NCI-H510A treated with DMSO at 0.1 percent for 48 hours (cell line): Measurements from ENCODE around the gene SH2D6.

Source experiments
- DNase-seq: peaks from one replicate; lab custom pipeline; 2025; lab: John Stamatoyannopoulos, UW

Gene SH2D6

DNA sequence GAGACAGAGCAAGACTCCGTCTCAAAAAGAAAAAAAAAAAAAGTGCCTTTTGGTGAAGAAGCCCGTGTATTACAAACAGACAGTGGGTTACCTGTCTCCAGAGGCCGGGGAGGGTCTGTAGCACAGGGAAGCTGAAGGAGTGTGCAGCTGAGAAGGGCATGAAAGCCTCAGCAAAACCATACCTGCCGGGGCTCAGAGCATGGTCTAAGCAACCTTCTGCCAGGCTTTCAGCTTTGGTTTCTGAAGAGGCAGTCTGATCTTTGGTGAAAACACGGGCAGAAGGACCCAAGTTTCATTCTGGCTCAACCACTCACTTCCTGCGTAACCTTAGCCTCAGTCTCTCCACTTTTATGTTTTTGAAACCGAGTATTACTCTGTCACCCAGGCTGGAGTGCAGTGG is 21.5 kb downstream of the SH2D6 start:
- DNase-seq = no peak

DNA sequence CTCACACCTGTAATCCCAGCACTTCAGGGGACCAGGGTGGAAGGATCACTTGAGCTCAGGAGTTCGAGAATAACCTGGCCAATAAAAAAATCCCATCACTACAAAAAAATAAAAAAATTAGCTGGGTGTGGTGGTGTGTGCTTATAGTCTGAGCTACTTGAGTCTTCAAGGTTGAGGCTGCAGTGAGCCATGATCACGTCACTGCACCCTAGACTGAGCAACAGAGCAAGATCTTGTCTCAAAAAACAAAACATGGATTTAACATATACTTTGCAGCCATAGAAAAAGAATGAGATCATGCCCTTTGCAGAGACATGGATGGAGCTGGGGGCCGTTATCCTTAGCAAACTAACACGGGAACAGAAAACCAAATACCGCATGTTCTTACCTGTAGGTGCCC is 22.2 kb downstream of the SH2D6 start:
- no peak for DNase-seq

DNA sequence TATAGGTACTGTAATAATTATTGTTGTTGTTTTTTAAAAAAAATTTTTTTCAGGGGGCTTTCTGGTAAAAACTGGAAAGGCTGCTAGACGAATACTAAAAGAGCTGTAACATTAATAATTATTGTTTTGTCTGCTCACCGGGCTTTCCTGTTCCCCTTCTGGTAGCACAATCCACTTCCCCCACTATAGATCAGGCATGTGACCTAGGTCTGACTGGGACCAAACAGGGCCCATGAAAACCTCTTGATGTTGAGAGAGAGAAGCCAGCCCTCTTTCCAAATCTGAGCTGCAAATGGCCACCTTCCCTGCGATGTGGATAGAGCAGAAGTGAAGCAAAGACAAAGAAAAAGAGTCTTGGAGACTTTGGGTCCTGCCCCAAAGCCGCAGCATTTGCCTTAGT is 23.4 kb downstream of the SH2D6 start:
- DNase-seq = no peak

DNA sequence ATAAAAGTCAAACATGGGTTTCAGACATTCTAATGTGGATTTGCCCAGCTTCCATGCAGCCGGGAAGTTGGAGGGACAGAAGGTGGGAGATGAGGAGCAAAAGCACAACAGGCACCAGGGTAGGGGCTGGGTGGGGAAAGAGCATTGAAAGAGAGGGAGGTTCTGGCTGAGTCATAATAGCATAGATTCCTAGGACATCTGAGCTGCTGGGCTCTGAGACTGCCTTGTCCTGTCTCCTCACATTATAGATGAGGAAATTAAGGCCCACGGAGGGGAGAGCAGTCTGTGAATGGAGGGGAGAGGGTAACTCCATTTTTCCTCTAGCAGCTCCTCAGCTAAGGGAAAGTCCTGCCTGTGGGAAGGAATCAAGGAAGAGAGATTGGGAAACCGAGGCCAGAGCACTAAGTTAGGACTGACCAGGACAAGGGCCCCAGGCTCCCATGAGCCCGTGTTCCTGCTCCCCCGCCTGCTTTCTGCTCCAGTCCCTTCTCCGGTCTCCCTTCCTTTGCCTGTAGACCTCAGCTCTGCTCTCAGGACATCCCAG is 26.2 kb downstream of the SH2D6 start:
- DNase-seq = no peak

DNA sequence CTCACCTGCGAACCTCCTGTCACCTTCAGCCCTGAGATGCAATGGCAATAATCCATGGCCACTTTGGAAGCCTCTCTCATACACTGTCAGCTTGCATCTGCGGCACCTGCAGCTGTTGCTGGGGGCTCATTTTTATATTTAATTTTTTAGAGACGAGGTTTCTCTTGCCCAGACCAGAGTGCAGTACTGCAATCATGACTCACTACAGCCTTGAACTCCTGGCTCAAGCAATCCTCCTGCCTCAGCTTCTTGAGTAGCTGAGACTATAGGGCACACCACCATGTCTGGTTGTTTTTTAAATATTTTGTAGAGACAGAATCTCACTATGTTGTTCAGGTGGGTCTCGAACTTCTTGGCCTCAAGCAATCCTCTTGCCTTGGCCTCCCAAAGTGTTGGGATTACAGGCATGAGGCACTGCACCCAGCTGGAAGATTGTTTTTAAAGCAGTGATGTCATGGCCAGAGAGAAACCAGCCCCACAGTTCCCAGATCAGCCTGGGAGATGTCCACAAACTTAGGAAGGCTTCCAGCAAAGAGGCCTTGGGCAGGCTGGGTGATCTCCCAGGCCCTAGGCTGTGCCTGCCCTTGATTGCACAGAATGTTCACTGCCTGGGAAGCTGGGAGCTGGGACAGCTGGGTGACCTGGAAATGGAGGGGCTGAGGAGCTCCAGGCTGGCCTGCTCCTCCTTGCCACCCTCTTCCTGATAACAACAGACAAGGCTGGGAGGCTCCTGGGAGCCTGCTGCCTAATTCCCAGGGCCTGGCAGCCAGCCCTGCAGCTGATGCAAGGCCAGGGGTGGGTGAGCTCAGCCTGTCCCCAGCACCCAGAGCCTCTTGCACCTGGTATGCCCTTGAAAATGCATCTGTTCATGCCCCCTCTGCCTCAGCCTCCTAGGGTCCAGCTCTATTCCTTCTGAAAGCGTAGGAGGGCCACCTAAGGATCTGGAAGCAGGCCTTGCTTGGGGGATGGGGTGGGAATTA is 27.1 kb downstream of the SH2D6 start:
- DNase-seq = no peak

DNA sequence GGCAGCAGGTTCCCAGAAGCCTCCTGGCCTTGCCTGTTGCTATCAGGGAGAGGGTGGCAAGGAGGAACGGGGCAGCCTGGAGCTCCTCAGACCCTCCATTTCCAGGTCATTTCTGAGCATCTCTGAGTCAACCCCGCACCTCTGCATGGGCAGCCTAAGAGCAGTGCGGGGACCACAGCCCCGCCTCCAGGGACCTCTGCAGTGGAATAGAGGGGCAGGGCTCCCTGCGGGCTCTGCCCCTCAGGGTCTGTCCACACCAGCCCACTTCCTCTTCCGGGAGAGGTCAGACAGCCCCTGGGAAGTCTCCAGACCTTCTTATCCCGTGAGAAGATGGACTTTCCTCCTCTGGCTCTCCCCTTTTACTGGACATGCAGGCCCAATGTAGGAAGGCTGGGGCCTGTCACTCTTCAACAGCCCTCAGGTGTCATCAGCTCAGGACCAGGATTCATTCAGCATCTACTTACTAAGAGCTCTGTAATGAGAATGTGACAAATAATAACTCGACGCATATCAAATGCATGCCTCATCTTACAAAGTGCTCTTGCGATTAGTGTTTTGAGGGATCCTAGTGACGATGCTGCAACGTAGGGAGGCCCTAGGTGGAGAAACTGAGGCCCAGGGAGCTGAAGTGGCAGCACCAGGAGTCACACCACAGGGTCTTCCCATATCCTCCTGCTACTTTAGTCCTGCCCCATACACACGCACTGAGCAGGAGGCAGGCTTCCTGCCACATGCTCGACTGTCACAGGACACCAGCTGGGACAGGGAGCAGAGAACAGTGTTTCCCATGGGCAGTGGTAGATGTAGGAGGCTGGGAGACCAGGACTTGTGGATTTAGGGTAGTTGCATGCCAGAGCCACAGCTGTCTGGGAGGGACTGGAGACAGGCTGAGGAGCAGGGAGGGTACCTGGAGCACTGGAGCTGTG is 28.0 kb downstream of the SH2D6 start:
- DNase-seq = no peak

DNA sequence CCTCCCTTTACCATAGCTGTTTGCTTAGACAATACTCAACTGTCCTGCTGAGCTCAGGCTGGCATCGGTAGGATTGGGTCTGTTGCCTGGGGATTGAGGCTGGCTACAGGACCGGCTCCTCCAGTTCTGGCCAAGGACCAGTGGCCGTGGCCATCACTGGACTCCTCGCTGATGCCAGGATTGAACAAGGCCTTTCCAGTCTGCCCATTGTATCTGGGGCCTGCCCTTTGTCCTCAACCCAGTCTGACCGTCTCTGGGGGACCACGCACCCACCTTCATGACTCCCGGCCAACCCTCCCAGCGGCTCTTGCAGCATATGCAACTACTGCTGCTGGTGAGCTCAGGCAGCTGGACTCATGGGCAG is 28.7 kb downstream of the SH2D6 start:
- DNase-seq = no peak

DNA sequence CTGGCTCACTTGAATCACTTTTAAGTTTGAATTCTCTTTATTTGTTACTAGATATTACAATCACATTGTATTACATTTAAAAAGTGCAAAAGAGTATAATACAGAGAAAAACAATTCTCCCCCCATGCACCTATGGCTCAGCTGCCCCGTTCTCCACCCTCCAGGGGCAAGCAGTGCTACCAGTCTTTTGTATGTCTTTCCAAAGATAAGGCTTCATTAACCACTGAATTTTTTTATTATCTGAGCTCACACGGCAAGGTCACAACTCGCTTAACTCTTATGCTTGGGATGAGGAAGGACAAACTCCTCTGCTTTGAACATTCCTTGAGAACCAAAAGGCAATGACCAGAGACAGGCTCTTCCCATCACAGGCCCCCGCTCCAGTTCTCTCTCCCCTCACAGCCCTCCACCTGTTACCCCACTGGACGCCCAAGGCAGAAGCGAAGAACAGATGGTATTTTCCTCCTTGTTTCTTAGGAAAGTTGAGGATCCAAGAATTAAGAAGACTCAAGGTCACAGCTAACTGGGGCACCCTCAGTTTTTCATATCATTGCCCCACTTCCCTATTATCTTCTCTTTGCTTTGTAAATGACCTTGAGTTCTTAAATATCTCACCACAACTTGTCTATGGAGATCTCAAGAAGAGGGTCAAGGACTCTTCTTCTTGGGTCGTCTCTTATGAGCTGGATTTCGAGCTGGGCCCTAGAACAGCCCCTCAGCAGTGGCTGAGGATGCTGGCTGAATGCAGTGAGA is 30.1 kb downstream of the SH2D6 start:
- DNase-seq = no peak

DNA sequence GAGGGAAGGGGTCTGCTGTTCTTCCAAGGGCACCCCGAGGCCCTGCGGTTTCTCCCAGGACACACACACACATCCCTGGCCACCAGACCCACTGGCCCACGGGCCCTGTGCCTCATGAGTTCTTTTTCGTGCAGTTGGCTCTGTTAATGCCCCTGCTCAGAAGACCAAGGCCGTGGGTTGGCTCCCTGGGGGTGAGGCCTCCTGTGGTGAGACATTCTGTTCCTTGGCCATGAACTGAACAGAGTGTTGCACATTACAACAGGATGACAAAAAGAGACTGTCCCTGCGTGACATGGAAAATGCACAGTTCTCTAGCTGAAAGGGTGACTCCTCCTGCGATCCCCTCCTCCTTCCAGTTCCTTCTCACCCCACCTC is 30.7 kb downstream of the SH2D6 start:
- DNase-seq = no peak

DNA sequence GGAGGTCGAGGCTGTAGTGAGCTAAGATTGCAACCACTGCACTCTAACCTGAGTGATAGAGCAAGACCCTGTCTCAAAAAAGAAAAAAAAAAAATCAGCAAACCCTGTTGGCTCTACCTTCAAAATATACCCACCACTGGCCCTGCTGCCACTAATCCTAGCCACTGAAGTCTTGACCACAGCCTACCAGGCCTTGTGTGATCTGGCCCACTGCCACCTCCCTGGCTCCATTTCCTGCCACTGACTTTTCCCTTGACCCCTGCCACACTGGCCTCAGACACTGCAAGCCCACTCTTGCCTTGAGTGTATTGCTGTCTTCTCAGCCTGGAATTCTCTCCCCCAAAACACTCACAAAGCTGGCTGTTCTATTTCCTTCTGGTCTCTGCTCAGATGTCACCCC is 33.7 kb downstream of the SH2D6 start:
- DNase-seq = no peak

DNA sequence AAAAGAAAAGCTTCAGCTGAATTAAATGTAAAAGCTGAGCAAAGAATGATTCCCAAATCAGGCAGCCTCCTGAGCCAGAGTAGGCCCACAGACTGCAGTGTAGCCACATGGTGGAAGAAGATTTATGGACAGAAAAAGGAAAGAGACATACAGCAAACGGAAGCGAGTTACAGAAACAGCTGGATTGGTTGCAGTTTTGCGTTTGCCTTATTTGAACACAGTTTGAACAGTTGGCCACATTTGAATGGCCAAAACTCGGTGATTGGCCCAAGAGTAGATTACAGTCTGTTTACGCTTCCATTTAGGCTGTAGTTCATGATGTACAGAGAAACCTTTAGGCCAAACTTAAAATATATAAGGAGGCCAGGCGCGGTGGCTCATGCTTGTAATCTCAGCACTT is 35.1 kb downstream of the SH2D6 start:
- DNase-seq = no peak

DNA sequence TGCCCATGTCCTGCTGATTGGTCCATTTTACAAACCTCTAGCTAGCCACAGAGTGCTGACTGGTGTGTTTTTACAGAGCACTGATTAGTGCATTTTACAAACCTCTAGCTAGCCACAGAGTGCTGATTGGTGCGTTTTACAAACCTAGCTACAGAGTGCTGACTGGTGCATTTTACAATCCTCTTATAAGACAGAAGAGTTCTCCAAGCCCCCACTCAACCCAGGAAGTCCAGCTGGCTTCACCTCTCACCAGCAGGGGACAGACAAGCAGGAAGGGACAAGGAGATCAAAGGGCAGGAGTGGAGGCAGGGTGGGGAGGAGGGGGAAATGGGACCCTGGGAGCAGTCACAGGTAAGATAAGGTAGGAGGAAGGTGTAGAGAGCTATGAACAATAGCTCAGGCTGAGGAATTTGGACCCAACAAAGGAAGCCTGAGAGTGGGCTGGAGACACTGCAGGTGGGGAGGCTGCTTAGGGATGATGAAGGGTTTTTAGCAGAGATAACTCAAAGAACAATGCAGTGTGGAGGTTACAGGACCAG is 37.1 kb downstream of the SH2D6 start:
- DNase-seq = no peak

DNA sequence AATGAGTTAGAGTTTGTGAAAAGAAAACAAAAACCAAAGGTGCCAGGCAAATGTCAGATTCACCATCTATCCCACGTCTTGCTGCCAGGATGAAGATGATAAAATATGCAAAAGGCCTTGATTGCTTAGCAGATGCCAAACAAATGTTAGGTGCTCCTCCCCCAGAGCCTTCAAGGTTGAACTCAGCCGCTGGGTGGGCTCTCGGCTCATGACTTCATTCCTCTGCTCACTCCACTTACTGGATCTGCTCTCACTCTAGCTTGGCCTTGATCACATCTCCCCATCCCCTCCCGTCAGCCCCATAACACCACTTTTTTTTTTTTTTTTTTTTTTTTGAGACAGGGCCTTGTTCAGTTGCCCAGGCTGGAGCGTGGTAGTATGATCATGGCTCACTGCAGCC is 38.5 kb downstream of the SH2D6 start:
- no peak for DNase-seq

DNA sequence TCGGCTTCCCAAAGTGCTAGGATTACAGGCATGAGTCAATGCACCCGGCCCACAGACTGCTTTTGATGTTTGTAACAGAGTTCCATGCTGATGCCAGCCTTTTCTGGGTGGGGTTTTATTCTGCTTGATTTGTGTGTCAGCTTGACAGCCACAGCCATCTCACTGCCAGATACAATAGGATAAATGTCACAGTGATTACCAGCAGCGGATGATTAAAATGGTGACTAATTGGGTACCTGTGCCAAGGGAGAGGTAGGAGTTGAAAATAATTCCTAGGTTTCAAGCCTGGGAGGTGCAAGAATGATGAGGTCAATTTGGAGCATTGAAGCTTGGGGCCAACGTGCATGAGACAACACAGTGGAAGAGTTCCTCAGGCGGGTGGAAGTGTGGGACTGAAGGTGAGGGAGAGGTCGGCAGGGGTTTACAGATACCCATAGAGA is 39.4 kb downstream of the SH2D6 start:
- no peak for DNase-seq

DNA sequence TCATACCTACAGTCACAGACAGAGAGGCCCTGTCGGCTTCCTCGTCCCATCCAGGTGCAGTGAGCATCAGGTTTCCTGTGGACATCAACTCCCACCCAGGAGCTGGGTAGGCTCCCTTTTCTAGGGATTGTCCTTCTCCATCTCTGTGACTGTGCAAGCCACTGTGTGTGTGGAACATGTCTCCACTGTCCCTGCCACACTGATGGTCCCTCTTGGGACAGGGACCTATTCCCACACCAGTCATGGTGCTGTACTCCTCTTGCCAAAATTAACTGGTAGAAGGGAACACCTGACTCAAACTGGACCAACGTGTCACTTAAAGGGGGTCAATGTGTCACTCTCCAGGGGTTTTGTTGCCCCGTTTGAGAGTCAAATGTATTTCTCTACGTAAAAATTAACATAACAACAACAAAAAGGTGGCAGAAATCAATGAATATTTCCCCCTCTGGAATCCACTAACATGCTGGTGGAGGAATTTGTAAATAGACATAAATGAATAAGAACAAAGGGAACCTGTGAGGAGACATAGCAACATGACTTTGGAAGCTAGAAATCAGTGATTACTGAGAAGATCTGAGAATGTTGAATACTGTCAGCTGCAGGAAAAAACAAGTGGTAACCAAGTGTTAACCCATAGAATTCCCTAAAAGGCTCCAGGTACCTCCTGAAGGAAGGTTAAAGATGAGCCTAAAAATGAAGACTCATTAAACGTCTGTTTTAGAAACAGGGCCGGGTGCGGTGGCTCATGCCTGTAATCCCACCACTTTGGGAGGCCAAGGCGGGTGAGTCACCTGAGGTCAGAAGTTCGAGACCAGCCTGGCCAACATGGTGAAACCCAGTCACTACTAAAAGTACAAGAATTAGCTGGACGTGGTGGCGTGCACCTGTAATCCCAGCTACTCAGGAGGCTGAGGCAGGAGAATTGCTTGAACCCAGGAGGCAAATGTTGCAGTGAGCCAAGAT is 40.4 kb downstream of the SH2D6 start:
- DNase-seq = no peak

DNA sequence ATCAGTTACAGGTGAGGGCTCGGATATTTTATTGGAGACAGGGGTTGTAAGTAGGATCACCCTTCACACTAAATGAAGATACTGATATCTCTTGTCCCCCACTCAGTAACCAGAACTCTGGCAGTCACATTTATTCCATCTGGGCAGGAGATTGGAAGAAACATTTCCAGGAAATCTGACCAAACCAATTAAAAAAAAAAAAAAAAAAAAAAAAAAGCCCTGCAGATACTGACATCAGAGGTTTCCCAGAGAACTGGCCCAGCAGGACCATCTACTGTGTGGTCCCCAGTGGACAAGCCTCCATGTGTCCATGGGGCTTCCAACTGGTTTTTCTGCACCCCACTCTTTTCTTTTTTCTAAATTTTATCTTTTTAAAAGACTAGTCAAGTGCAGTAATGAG is 41.3 kb downstream of the SH2D6 start:
- no peak for DNase-seq

DNA sequence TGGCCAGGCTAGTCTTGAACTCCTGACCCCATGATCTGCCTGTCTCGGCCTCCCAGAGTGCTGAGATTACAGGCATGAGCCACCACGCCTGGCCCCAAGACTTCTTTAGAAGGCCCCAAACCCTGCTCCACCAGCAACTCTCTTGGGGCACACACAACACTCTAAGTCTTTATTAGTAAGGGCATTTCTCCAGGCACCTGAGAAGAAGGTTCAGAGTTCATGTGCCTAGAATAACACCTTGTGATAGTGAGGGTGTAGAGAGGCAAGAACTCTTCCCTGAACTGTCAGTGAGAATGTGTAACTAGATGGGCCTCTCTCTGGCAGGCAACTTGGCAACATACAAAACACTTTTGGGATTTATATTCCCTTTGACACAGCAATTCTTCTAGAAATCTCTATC is 43.8 kb downstream of the SH2D6 start:
- no peak for DNase-seq

DNA sequence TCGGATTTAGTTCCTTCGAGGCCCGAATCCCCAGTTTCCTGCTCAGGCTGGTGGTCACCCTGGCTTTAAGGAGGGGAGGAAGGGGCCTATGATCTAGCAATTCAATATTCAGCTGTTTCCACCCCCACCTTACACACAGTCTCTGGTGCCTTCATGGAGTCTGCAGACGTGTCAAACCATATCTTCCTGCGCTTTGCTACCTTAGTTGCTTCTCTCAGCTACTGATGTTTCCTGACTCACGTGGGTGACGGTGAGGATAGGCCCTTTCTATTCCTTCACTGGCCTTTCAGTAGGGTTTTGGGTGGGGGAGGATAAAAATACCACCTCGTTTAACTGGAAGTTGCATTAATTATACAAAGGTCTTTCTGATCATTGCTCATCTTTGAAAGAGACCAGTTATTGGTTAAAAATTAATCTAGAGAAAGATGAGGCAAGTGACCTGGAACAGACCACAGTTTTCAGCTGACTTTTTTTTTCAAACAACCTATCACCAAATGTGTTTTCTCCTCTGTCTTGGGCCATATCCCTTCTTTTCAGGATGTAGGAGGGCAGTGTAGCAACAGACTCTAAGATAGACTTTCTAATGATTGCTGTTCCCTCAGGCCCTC is 49.7 kb downstream of the SH2D6 start:
- no peak for DNase-seq

DNA sequence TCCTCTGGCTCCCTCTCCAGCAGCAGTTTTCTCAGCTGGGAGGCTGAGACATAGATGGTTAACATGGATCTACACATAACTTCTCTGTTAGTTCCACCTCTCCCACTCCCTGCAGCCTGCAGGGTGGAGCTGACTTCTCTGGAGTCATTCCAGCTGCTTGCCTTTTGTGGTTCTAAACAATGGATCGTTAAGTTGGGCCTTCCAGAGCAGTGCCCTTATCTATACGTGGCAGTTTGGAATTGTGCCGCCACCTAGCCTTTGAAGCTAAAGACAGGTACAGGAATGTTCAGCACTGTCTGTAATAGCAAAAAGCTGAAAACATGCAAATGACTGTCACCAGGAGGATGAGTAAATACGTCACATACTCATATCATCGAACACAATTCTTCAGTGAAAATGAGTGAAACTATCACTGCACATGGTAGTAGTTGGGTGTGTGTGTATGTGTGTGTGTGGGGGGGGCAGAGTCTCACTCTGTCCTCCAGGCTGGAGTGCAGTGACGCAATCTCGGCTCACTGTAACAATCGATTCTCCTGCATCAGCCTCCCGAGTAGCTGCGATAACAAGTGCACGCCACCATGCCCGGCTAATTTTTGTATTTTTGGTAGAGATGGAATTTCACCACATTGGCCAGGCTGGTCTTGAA is 50.3 kb downstream of the SH2D6 start:
- no peak for DNase-seq
